Heart left ventricle (tissue), 13 donors: ENCODE data around the gene PLBD2.

Source experiments
- CTCF ChIP-seq, 12 donors: fragments of 200-600 bp; sonication (generic) in 4 of 12; IDR thresholded peaks; one replicate each; pipeline versions ENCODE4 v1.5.0 to v1.8.0; 2018 to 2022; ENCODE audit warnings: antibody characterized with exemption in 12 of 12, mild to moderate bottlenecking in 5 of 12
- POLR2A ChIP-seq, 2 donors: fragments of 450-650 bp; IDR thresholded peaks; one replicate each; pipeline ENCODE4 v1.6.1; 2017; ENCODE audit warnings: antibody characterized with exemption in 2 of 2, mild to moderate bottlenecking in 2 of 2, moderate library complexity in 2 of 2
- donor health status: ischemic (EF 13 %, LVEDD 7.1; RV severe dilation, severe dysfunction).
- donor health status: DM: no; HTN: yes; CAD: no.
- donor health status: DM: no; HTN: no; CAD: no.
- donor health status: ischemic (EF 25% LVEDD 6.9; RV normal size, moderate dysfunction).
- donor health status: ischemic (EF 25% LVEDD 5.7; RV mildly dilated, moderate dysfunction).
- donor health status: ischemic (EF 35%, LVEDD 5.7; RV mildly dilated, moderate dysfunction).
- donor health status: nonischemic (EF 11% LVEDD 7.7; RV severe dilation, severe dysfunction).
- donor health status: DM: yes; HTN: yes; CAD: no.
- donor health status: PGD.
- donor health status: ischemic (EF 29% LVEDD 5.4; RV normal size, mild dysfunction).
- donor health status: nonischemic (EF 23%, LVEDD 6.1; RV moderate dilation, normal function).

DNA sequence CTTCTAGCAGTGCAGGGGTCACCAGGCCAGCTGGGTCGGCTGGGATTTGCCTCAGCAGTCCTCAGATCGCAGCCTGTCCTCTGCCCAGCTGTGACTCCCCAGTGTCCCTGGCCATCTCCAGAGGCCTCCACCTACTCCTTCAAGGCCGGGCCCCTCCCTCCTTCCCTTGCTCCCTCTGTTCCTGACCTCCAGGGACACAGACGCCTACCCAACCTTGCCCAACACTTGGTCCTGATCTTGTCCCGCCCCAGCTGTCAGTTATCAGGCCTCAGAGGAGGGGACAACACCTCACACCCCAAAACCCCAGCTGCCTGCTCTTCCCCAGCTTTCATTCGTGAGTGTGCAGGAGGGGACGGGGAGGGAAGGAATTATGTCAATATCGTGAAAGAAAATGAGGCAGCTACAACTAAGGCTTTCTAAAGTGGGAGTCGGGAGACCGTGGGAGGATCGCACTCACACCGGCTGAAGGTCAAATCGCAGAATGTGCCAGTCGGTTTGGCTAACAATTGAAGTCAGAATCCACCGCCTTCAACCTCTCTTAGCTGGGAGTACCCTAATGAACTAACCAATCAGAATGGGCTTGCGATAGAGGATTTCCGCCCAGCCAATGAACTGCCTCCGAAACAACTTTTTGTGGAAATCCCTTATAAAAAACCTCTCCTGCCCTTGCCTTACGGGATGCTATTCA is 9.4 kb upstream of the PLBD2 start:
- TF ChIP-seq CTCF (IDR thresholded peaks at IDR 0.05) (no peak), POLR2A (IDR thresholded peaks at IDR 0.05) (no peak)
